Measurements from ENCODE around the gene WASL.

WASL gene

GRCh38 chr7:123717689-123718088, 31.1 kb downstream of the WASL start:
- no peak for TF ChIP-seq CTCF (IDR thresholded peaks at IDR 0.05; ENCODE audit: control insufficient read depth, insufficient read depth, low read depth, low read length, missing control alignments)
- no peak overlapping the region for H3K4me3 ChIP-seq (ENCODE audit: control insufficient read depth, low read depth, low read length)
- no peak for DNase-seq (ENCODE audit: low read depth)

DNA sequence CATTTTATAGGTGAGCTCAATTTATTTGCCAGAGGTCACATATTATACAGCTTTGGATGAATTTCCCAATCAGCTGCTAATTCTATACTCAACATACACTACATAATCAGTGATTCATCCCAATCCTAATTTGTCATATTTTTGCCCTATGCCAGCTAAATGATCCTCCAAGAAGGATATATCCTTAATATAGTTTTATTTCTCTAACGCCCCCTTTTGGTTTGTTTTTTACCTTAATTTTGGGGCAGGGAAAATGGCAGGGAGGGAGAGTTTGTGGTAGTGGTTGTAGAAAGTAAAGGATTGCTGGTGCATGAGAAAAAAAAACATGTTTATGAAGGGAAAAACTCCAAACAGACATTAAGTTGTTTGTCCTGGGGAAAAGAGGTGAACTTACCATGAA, 31.9 kb downstream of the WASL start:
- no peak for TF ChIP-seq CTCF (IDR thresholded peaks at IDR 0.05; ENCODE audit: control insufficient read depth, insufficient read depth, low read depth, low read length, missing control alignments)
- H3K4me3 ChIP-seq (ENCODE audit: control insufficient read depth, low read depth, low read length): no peak overlapping the region
- DNase-seq (ENCODE audit: low read depth): no peak

DNA sequence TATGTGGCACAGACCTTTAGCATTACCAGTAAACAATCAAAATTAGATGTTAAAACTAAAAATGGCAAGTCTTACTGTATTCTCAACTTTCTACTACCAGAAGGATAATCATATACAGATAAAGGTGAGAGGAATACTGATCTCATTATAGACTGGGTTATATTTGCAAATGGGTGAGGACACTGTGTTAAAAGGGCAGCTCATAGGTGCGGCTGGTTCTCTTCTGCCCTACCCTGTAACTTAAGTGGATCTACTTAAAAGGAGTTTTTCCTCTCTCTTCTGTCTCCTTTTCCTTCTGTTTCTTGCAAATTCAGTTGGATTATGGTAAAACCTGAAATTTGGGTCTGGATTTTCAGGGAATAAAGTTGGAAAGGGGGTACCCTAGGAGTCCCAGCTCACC, 33.0 kb downstream of the WASL start:
- no peak overlapping the region for H3K4me3 ChIP-seq (ENCODE audit: control insufficient read depth, low read depth, low read length)
- no peak for TF ChIP-seq CTCF (IDR thresholded peaks at IDR 0.05; ENCODE audit: control insufficient read depth, insufficient read depth, low read depth, low read length, missing control alignments)
- DNase-seq (ENCODE audit: low read depth): no peak

DNA sequence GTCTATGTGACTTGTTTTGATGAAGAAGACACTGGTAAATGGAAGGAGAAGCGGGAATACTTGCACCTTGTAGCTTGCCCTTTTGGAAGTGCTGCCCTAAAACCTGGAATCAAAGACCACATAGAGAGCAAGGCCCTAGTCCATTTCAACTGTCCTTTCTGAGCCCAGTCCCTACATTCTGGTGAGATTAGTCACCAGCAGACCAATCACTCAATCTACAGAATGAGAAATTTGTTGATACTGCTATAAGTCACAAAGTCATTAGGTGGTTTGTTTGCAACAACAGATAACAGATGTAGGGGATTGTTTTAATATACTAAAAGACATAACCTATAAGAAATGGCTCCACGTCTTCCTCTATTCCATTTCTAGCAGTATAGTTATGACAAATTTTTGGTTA, 33.6 kb downstream of the WASL start:
- no peak overlapping the region for H3K4me3 ChIP-seq (ENCODE audit: control insufficient read depth, low read depth, low read length)
- DNase-seq (ENCODE audit: low read depth): no peak
- TF ChIP-seq CTCF (IDR thresholded peaks at IDR 0.05; ENCODE audit: control insufficient read depth, insufficient read depth, low read depth, low read length, missing control alignments): no peak

DNA sequence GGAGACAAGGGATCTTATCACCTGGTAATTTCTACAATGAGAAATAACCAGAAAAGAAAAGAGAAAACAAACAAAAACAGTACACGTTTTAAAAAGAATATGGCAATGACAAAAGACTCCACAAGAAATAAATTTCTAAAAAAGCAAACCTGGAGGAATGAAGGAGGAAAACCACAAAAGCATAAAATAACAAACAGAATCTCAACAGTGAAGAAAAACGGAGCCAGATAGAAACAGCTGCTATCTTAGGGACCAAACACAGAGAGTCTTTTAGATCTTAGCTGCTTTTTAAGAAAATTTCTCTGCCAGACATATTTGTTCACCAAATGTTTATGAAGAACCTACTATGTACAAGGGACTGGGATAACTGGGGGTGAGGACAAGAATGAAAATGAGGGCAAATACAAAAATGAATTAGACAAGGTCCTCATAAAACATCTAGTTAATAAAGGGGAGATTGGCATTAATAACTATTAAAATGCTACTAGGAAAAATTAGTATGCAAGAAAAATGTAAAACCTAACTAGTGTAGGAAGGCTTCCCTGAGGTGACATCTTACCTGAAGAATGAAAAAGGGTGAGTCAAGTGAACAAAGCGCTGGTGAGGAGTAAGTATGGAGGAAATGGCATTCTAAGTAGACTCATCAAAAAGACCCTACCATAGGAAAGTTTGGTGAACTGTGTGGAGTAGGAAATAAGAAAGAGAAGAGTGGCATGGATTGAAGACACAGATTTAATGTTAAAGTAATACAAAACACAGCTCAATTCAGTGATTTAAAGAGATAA, 34.3 kb downstream of the WASL start:
- no peak overlapping the region for H3K4me3 ChIP-seq (ENCODE audit: control insufficient read depth, low read depth, low read length)
- TF ChIP-seq CTCF (IDR thresholded peaks at IDR 0.05; ENCODE audit: control insufficient read depth, insufficient read depth, low read depth, low read length, missing control alignments): no peak
- no peak for DNase-seq (ENCODE audit: low read depth)

GRCh38 chr7:123712619-123713018, 36.2 kb downstream of the WASL start:
- no peak overlapping the region for H3K4me3 ChIP-seq (ENCODE audit: control insufficient read depth, low read depth, low read length)
- TF ChIP-seq CTCF (IDR thresholded peaks at IDR 0.05; ENCODE audit: control insufficient read depth, insufficient read depth, low read depth, low read length, missing control alignments): no peak
- peak; percentile 28 for DNase-seq (ENCODE audit: low read depth)
